OCI-LY3 (cell line): ENCODE measurements around the gene RNF168.
"Not testable (repeated sequence)": the region's sequence is repeated elsewhere in the genome, so short reads cannot be mapped to it uniquely, and the experiment has no call there.

Experiments used
- H2AFZ ChIP-seq: fragments of 200-600, 300-600 bp; shearing (Covaris generic); 2 replicates; pipeline ENCODE4 v1.6.0; 2014; ENCODE audit warnings: antibody characterized with exemption, low read depth, low read length
- H3K27ac ChIP-seq: fragments of 200-600, 300-600 bp; sonication (generic); 2 replicates; pipeline ENCODE4 v1.5.1; 2014; ENCODE audit warnings: mild to moderate bottlenecking, low read length, moderate library complexity, mixed read lengths
- H3K27me3 ChIP-seq: fragments of 200-600, 300-600 bp; sonication (generic); 2 replicates; pipeline ENCODE4 v1.6.1; 2014; ENCODE audit warnings: low read depth, low read length, mixed read lengths
- H3K36me3 ChIP-seq: fragments of 200-600, 300-600 bp; sonication (generic); replicated peaks from 2 replicates; pipeline ENCODE3; 2014; ENCODE audit warnings: low read depth, low read length, mixed read lengths
- H3K4me1 ChIP-seq: fragments of 300-600, 200-600 bp; sonication (generic); 2 replicates; pipeline ENCODE4 v1.6.1; 2014; ENCODE audit warnings: low read length, mixed read lengths
- H3K4me2 ChIP-seq: fragments of 200-600, 300-600 bp; sonication (generic); 2 replicates; pipeline ENCODE4 v1.6.1; 2014; ENCODE audit warnings: low read length, mixed read lengths
- H3K4me3 ChIP-seq: fragments of 300-600, 200-600 bp; sonication (generic); 2 replicates; pipeline ENCODE4 v1.5.1; 2014; ENCODE audit warnings: antibody characterized with exemption, mild to moderate bottlenecking, low read length, moderate library complexity
- H3K79me2 ChIP-seq: fragments of 300-600, 200-600 bp; shearing (Covaris generic); 2 replicates; pipeline ENCODE4 v1.6.1; 2014; ENCODE audit warnings: mild to moderate bottlenecking, low read length, mixed read lengths
- H3K9ac ChIP-seq: fragments of 300-600, 200-600 bp; shearing (Covaris generic); 2 replicates; pipeline ENCODE4 v1.6.0; 2014; ENCODE audit warnings: mild to moderate bottlenecking, low read length, moderate library complexity
- H3K9me3 ChIP-seq: fragments of 200-600, 300-600 bp; shearing (Covaris generic); 2 replicates; pipeline ENCODE4 v1.6.1; 2014; ENCODE audit warnings: low read length, mixed read lengths; ENCODE audit not compliant: insufficient read depth
- H4K20me1 ChIP-seq: fragments of 200-600, 300-600 bp; sonication (generic); 2 replicates; pipeline ENCODE4 v1.6.1; 2016; ENCODE audit warnings: low read length, mixed read lengths; ENCODE audit not compliant: insufficient read depth
- CTCF ChIP-seq: fragments of 200-600, 300-600 bp; sonication (generic); IDR thresholded peaks from 2 replicates; pipeline ENCODE4 v1.5.1; 2014; ENCODE audit warnings: antibody characterized with exemption, low read length, low read depth
- EZH2phosphoT487 ChIP-seq: fragments of 200-600 bp; shearing (Covaris generic); IDR thresholded peaks from 2 replicates; pipeline ENCODE4 v1.6.1; 2018; ENCODE audit warnings: antibody characterized with exemption, mixed run types, low read depth

RNF168 gene

DNA sequence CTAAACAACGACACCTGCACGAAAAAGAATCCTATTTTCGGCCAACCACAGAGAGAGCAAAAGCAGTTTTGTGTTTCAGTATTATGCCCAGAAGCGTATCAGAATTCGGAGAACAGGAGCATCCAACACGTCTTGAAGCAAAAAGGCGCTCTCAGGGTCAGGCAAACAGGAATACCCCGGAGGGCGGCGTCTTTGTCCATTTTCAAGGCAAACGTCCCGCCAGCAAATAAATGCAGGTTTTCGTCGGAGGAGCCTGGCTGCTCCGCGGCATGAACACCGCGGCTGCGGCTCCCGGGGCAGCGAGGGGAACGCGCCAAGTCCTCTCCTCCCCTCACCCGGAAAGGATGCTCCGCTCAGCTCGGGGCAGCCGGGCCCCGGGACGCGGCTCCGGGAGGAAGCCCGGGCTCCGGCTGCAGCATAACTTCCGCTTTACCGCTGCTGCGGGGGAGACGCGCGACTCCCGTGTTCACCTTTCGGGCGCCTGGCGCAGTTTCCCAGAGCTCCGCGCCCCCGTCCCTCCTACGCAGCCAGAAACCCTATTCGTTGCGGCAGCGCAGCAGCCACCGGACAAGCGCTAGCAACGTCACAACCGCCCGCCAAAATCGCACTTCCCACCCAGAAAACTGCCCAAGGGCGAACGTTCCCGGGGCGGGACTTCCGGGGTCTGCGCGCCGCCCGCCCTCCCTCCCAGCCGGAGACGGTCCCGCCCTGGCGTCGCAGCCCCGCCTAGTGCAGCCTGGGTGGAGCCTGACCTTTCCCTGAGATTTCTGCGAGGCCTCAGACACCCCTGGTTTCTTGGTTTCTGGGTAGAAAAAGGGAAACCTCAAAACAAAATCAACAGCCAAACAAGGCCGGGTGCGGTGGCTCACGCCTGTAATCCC lies at the start of gene RNF168:
TSS of gene RNF168 (minus strand) at position 573 of the 881 bp plus-strand sequence. CDS start 595 bp downstream, outside the sequence.
- peaks cover 13% of the 10 kb centered on the region for H3K4me1 ChIP-seq

DNA sequence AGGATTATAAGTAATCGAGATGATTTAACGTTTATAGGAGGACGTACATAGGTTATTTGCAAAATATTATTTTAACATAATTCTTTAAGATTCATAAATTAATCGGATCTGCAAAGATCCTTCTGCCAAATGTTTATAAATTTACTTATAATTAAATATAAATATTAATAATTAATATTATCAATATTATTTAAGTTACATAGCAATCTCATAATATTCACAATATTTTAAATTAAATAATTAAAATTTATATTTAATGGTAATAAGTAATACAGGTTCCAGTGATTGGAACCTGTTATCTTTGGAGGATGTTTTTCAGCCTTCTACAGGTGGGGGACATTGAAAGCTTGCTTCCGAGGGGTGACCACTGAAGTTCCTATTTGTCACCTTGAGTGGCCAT lies 48.7 kb upstream of the RNF168 start:
- Histone ChIP-seq H3K36me3 (peaks cover 3% of the 10 kb centered on the region), H3K27me3 (no peaks in the 10 kb centered on the region), H3K9ac (no peak overlapping the region), H3K4me1 (peaks cover 8% of the 10 kb centered on the region), H3K4me3 (no peak overlapping the region), H3K9me3 (peaks cover 4% of the 10 kb centered on the region; the same call in 1 of the 2 replicates), H3K27ac (no peak overlapping the region), H3K79me2 (no peaks in the 10 kb centered on the region), H4K20me1 (no peaks in the 10 kb centered on the region), H3K4me2 (no peak overlapping the region), H2AFZ (no peak overlapping the region)
- TF ChIP-seq EZH2phosphoT487, result no peak
- no peak for TF ChIP-seq CTCF

More for the DNA sequence above, at the start of gene RNF168:
- peaks cover 31% of the 10 kb centered on the region for H3K36me3 ChIP-seq
- H3K4me3 ChIP-seq, result peak within 1 kb of the TSS; percentile 95
- peaks cover 50% of the 10 kb centered on the region for H3K79me2 ChIP-seq
- TF ChIP-seq EZH2phosphoT487 (no peak), CTCF (0 out of 2 replicates have a peak, but pooled peaks have one; percentile 7)
- H3K9ac ChIP-seq, result peak within 1 kb of the TSS; percentile 96
- peaks cover 28% of the 10 kb centered on the region for H4K20me1 ChIP-seq
- peak within 1 kb of the TSS; percentile 100 for H3K4me2 ChIP-seq
- peaks cover 8% of the 10 kb centered on the region; the same call in 1 of the 2 replicates for H3K9me3 ChIP-seq
- no peaks in the 10 kb centered on the region for H3K27me3 ChIP-seq
- H3K27ac ChIP-seq, result peak within 1 kb of the TSS; percentile 95
- peak within 1 kb of the TSS; percentile 72; the same call in 1 of the 2 replicates for H2AFZ ChIP-seq

- H4K20me1 ChIP-seq, H3K27me3 ChIP-seq, H2AFZ ChIP-seq, H3K4me1 ChIP-seq, H3K9me3 ChIP-seq, H3K79me2 ChIP-seq, H3K9ac ChIP-seq, H3K27ac ChIP-seq, H3K4me2 ChIP-seq, H3K36me3 ChIP-seq, H3K4me3 ChIP-seq: not testable (repeated sequence)
These were observed 46.6 kb upstream of the RNF168 start for GRCh38 chr3:196550172-196550571.

DNA sequence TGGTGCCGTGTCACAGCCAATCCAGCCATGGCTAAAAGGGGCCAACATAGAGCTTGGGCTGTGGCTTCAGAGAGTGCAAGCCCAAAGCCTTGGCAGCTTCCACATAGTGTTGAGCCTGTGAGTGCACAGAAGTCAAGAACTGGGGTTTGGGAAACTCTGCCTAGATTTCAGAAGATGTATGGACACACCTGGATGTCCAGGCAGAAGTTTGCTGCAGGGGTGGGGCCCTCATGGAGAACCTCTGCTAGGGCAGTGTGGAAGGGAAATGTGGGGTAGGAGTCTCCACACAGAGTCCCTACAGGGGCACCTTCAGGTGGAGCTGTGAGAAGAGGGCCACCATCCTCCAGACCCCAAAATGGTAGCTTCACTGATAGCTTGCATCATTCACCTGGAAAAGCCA lies 45.7 kb upstream of the RNF168 start:
- not testable (repeated sequence) for H3K9ac ChIP-seq, H3K79me2 ChIP-seq, H4K20me1 ChIP-seq, H3K4me1 ChIP-seq, H3K4me2 ChIP-seq, H3K27me3 ChIP-seq, H3K27ac ChIP-seq, H3K36me3 ChIP-seq, H3K4me3 ChIP-seq, H2AFZ ChIP-seq, H3K9me3 ChIP-seq

DNA sequence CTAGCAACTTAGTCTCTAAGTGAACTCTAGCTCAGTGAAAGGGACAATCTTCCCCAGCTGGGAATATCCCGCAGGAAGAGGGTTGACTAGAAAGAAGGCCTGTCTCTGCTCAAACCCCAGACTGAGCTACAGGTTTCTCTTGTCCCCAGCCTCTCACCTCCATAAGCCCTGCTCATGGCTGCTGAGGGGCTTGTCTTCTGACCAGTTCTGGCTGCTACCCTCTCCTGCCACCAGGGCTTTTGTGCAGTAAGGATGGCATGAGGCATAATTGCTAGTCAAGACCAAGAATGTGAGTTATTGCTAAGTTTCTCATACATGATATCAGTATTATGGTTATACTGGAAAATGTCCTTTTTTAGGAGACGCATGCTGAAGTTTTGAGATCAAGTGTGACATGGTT lies 43.5 kb upstream of the RNF168 start:
- TF ChIP-seq CTCF, result no peak
- TF ChIP-seq EZH2phosphoT487, result no peak
- Histone ChIP-seq H3K4me1 (no peaks in the 10 kb centered on the region), H3K79me2 (no peaks in the 10 kb centered on the region), H4K20me1 (no peaks in the 10 kb centered on the region), H3K27ac (no peak overlapping the region), H2AFZ (no peak overlapping the region), H3K4me2 (no peak overlapping the region), H3K4me3 (no peak overlapping the region), H3K36me3 (peaks cover 3% of the 10 kb centered on the region), H3K9ac (no peak overlapping the region), H3K9me3 (peaks cover 4% of the 10 kb centered on the region; the same call in 1 of the 2 replicates), H3K27me3 (no peaks in the 10 kb centered on the region)
